Common myeloid progenitor, CD34-positive (primary cell): ENCODE data around the gene SLC19A1.

Source experiments
- CTCF ChIA-PET: fragments of 350-600 bp; sonication (Branson Sonifier 250); formaldehyde crosslinking; loops from one replicate; lab custom pipeline; 2021; ENCODE audit warnings: antibody characterized with exemption; lab: Charles Lee
- POLR2A ChIA-PET: fragments of 350-600 bp; sonication (Branson Sonifier 250); formaldehyde crosslinking; loops from one replicate; lab custom pipeline; 2021; ENCODE audit warnings: antibody characterized with exemption; lab: Charles Lee
- DNase-seq, 3 donors: peaks; one replicate each; pipeline versions ENCODE4 v3.0.0 to v3.0.0-alpha.2; 2013
- H3K27ac ChIP-seq, 2 experiments: 1 replicate in 1 of 2; 2 replicates in 1 of 2; pipeline ENCODE4 v1.7.0; 2013; ENCODE audit warnings: inconsistent platforms in 2 of 2, low read length in 2 of 2, mild to moderate bottlenecking in 2 of 2, low read depth in 1 of 2, moderate library complexity in 1 of 2; ENCODE audit not compliant: severe bottlenecking in 2 of 2, insufficient read depth in 1 of 2, poor library complexity in 1 of 2
- H3K27me3 ChIP-seq, 5 experiments: replicated peaks in 2 of 5; 1 replicate in 3 of 5; 2 replicates in 2 of 5; pipeline versions ENCODE4 v1.6.1 to v1.7.0; 2013; ENCODE audit warnings: low read length in 4 of 5, mild to moderate bottlenecking in 2 of 5, moderate library complexity in 2 of 5, inconsistent platforms in 1 of 5; ENCODE audit not compliant: insufficient read depth in 5 of 5, control insufficient read depth in 4 of 5
- H3K36me3 ChIP-seq, 4 experiments: 1 replicate in 2 of 4; 2 replicates in 2 of 4; pipeline versions ENCODE4 v1.6.1 to v1.7.0; 2013; ENCODE audit warnings: low read length in 3 of 4, control low read depth in 1 of 4, mild to moderate bottlenecking in 1 of 4; ENCODE audit not compliant: control insufficient read depth in 4 of 4, insufficient read depth in 4 of 4
- H3K4me1 ChIP-seq, 4 experiments: 1 replicate in 3 of 4; 2 replicates in 1 of 4; pipeline versions ENCODE4 v1.6.1 to v1.7.1; 2013; ENCODE audit warnings: low read length in 3 of 4, mild to moderate bottlenecking in 3 of 4, control low read depth in 1 of 4, inconsistent platforms in 1 of 4, moderate library complexity in 1 of 4; ENCODE audit not compliant: control insufficient read depth in 4 of 4, insufficient read depth in 4 of 4; ENCODE audit errors: control extremely low read depth in 1 of 4
- H3K4me3 ChIP-seq, 7 experiments: 1 replicate in 4 of 7; 2 replicates in 3 of 7; pipeline versions ENCODE4 v1.5.1 to v1.7.0; 2013; ENCODE audit warnings: mild to moderate bottlenecking in 7 of 7, low read length in 6 of 7, moderate library complexity in 6 of 7, inconsistent platforms in 2 of 7, low read depth in 2 of 7, control low read depth in 1 of 7; ENCODE audit not compliant: insufficient read depth in 4 of 7, control insufficient read depth in 1 of 7; ENCODE audit errors: extremely low read depth in 1 of 7
- H3K9me3 ChIP-seq, 5 experiments: 1 replicate in 4 of 5; 2 replicates in 1 of 5; pipeline versions ENCODE4 v1.6.1 to v1.7.1; 2013; ENCODE audit warnings: low read length in 4 of 5, mild to moderate bottlenecking in 2 of 5, inconsistent platforms in 1 of 5, low read depth in 1 of 5, moderate library complexity in 1 of 5; ENCODE audit not compliant: control insufficient read depth in 4 of 5, insufficient read depth in 2 of 5; ENCODE audit errors: control extremely low read depth in 1 of 5
- WGBS: methylation state at CpG from one replicate; pipeline ENCODE4 v1.1.5; 2013; ENCODE audit not compliant: insufficient coverage; 5-methylcytosine and 5-hydroxymethylcytosine counted together

Gene SLC19A1

GRCh38 chr21:45510466-45510955 lies 31.7 kb downstream of the SLC19A1 start:
- Histone ChIP-seq H3K4me1 (no peaks in the 10 kb centered on the region), H3K4me3 (no peak overlapping the region), H3K27me3 (no peaks in the 10 kb centered on the region), H3K9me3 (no peaks in the 10 kb centered on the region), H3K36me3 (peaks cover 0 to 43% (median 24%) of the 10 kb centered on the region in 4 experiments), H3K27ac (no peak overlapping the region)
- DNase-seq = no peak
- ChIA-PET POLR2A (no interaction called here), CTCF (no interaction called here)
- WGBS = 69% methylated on average over 6 of the region's 11 CpGs

DNA sequence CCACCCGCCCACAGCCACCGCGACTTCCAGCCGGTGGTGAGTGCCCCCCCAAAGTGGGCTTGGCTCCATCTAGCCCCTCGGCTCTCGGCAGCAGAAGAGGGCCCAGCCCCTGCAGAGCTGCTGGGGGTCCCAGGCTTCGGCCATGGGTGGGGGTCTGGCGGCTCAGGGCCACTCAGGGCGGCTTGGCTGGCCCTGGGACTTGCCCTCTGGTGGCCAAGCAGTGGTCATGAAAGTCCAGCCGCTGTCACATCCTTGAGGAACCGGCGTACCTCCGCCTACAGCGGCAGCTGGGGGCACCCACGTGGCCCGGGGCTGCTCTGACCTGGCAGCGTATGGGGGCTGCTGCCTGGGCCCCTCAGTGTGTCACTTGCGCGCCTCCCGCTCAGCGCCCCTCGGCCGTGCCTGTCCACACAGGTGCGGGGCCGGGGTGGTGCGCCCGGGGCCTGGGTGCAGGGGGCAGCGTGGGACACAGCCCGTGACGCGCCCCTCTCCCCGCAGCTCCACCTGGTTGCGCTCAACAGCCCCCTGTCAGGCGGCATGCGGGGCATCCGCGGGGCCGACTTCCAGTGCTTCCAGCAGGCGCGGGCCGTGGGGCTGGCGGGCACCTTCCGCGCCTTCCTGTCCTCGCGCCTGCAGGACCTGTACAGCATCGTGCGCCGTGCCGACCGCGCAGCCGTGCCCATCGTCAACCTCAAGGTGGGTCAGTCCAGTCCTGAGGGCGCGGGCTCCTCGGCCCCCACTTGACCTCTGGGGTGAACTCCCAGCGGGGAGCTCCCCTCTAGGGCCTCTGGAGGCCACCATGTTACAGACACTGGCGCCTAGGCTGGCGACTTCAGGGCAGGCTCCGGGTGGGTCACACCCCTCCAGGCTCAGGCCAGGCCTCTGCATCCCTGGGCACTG lies 32.4 kb downstream of the SLC19A1 start:
- Histone ChIP-seq H3K27ac (no peak overlapping the region), H3K9me3 (no peaks in the 10 kb centered on the region), H3K27me3 (no peaks in the 10 kb centered on the region), H3K4me3 (no peak overlapping the region), H3K4me1 (no peaks in the 10 kb centered on the region), H3K36me3 (peaks cover 0 to 36% (median 19%) of the 10 kb centered on the region in 4 experiments)
- WGBS = 96% methylated on average over 56 of the region's 61 CpGs
- DNase-seq = no peak
- ChIA-PET POLR2A (no interaction called here), CTCF (no interaction called here)

DNA sequence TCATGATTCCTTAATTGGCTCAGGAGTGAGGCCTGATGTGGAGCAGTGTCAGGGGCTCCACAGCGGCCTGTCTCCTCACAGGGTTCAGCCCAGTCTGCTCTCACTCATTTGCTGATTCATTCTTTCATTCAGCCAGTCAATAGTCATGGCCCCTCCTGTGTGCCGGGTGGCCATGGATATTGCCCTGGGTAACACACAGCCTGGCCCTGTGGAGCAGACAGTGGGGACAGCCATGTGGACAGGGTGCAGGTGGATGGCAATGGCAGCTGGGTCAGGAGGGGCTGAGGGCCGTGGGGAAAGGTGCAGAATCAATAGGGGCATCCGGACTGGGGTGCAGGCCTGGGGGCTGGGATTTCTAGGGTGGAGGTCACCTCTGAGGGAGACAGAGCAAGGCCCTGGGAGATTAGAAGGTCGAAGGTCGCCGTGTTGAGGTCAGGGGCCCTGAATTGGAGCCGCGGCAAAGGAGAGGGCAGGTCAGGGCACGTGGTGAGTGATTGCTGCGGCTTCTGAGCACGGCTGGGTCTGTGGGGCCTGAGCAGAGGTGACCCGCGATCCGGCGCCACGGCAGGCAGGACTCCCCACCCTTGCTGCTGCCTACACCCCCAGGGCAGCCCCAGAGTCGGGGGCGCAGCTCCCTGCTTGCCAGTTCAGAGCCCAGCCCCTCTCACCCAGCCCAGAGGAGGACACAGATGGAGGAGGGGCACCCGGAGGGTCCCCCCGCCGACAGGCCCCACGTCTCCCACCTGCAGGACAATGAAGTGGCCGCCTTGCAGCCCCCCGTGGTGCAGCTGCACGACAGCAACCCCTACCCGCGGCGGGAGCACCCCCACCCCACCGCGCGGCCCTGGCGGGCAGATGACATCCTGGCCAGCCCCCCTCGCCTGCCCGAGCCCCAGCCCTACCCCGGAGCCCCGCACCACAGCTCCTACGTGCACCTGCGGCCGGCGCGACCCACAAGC lies 33.4 kb downstream of the SLC19A1 start:
- Histone ChIP-seq H3K4me3 (no peak overlapping the region), H3K27me3 (no peaks in the 10 kb centered on the region), H3K4me1 (no peaks in the 10 kb centered on the region), H3K27ac (no peak overlapping the region), H3K9me3 (no peaks in the 10 kb centered on the region), H3K36me3 (peaks cover 0 to 27% (median 11%) of the 10 kb centered on the region in 4 experiments)
- 86% methylated on average over 29 of the region's 42 CpGs for WGBS
- ChIA-PET CTCF (no interaction called here), POLR2A (no interaction called here)
- DNase-seq = no peak

GRCh38 chr21:45507888-45508508 lies 34.2 kb downstream of the SLC19A1 start:
- Histone ChIP-seq H3K36me3 (peaks cover 0 to 18% (median 6%) of the 10 kb centered on the region in 4 experiments), H3K4me3 (no peak overlapping the region), H3K27ac (no peak overlapping the region), H3K4me1 (no peaks in the 10 kb centered on the region), H3K27me3 (no peaks in the 10 kb centered on the region), H3K9me3 (no peaks in the 10 kb centered on the region)
- 94% methylated on average over 3 of the region's 3 CpGs for WGBS
- ChIA-PET CTCF (no interaction called here), POLR2A (no interaction called here)
- no peak for DNase-seq

GRCh38 chr21:45507523-45507875 lies 34.7 kb downstream of the SLC19A1 start:
- H3K4me1 ChIP-seq = no peaks in the 10 kb centered on the region
- CTCF ChIA-PET = no interaction called here
- H3K27me3 ChIP-seq = no peaks in the 10 kb centered on the region
- H3K4me3 ChIP-seq = no peak overlapping the region
- H3K27ac ChIP-seq = no peak overlapping the region
- peaks cover 0 to 14% (median 4%) of the 10 kb centered on the region in 4 experiments for H3K36me3 ChIP-seq
- WGBS = 89% methylated on average over 6 of the region's 9 CpGs
- POLR2A ChIA-PET = no interaction called here
- no peak for DNase-seq
- H3K9me3 ChIP-seq = no peaks in the 10 kb centered on the region

DNA sequence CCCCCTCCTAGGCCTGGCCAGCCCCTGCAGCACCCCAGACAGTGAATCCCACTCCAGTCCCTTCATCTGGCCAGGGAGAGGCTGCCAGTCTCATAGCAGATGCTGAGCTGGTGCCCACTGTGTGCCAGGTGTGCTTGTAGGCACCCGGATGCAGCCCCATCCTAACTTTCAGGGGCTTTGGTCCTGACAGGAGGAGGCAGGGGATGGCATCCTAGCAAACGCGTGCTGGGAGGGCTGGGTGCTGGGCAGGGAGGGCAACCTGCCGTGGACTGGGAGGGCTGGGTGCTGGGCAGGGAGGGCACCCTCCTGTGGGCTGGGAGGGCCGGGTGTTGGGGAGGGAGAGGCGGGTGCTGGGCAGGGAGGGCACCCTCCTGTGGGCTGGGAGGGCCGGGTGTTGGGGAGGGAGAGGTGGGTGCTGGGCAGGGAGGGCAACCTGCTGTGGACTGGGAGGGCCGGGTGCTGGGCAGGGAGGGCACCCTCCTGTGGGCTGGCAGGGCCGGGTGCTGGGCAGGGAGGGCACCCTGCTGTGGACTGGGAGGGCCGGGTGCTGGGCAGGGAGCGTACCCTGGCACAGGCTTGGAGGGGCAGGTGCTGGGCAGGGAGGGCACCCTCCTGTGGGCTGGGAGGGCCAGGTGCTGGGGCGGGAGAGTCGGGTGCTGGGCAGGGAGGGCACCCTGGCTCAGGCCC lies 35.3 kb downstream of the SLC19A1 start:
- Histone ChIP-seq H3K36me3 (peaks cover 0 to 9% (median 2%) of the 10 kb centered on the region in 4 experiments), H3K4me1 (no peaks in the 10 kb centered on the region), H3K4me3 (no peak overlapping the region), H3K27me3 (no peaks in the 10 kb centered on the region), H3K27ac (no peak overlapping the region), H3K9me3 (no peaks in the 10 kb centered on the region)
- CTCF ChIA-PET = no interaction called here
- no peak for DNase-seq
- 80% methylated on average over 6 of the region's 13 CpGs for WGBS
- POLR2A ChIA-PET = no interaction called here
